GM12892 (cell line): ENCODE measurements around the gene CDK3.
"Not testable (repeated sequence)": the region's sequence is repeated elsewhere in the genome, so short reads cannot be mapped to it uniquely, and the experiment has no call there.

Experiments used
- POLR2A ChIP-seq: IDR thresholded peaks from 2 replicates; pipeline ENCODE4 v1.6.1; 2011; ENCODE audit warnings: low read depth, low read length, control low read depth
- POLR2AphosphoS5 ChIP-seq: IDR thresholded peaks from 2 replicates; pipeline ENCODE4 v1.6.1; 2011; ENCODE audit warnings: low read depth, low read length, control low read depth

DNA sequence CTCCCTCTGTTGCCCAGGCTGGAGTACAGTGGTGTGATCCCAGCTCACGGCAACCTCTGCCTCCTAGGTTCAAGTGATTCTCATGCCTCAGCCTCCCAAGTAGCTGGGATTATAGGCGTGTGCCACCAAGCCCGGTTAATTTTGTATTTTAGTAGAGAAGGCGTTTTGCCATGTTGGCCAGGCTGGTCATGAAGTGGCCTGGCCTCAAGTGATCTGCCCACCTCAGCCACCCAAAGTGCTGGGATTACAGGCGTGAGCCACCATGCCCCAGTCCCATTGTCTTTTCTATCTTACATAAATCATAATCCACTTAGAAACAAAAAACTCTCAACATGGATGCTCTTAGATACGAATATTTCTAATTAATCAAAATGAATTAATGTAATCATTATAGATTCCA, 25.5 kb upstream of the CDK3 start:
- TF ChIP-seq POLR2A, POLR2AphosphoS5: not testable (repeated sequence)
